GM19397 (cell line): ENCODE measurements around the gene PPP2R5E.

Experiments used
- ATAC-seq: cut with Tn5 transposase; IDR thresholded peaks from one replicate; pipeline ENCODE4 v1.9.1; 2021; ENCODE audit warnings: mild to moderate bottlenecking, moderate library complexity; ENCODE audit not compliant: unreplicated experiment

PPP2R5E gene

GRCh38 chr14:63474111-63474510 lies 69.1 kb downstream of the PPP2R5E start:
- no peak for ATAC-seq

- no peak for ATAC-seq
Observed at GRCh38 chr14:63472986-63473788, 70.0 kb downstream of the PPP2R5E start.

- ATAC-seq = peak; percentile 77
Observed at GRCh38 chr14:63470962-63471793, 72.0 kb downstream of the PPP2R5E start.

- ATAC-seq = no peak
Observed at GRCh38 chr14:63468294-63468693, 74.9 kb downstream of the PPP2R5E start.

GRCh38 chr14:63467440-63468072 lies 75.6 kb downstream of the PPP2R5E start:
- no peak for ATAC-seq

- ATAC-seq = no peak
Observed at GRCh38 chr14:63465347-63465746, 77.8 kb downstream of the PPP2R5E start.

- no peak for ATAC-seq
Observed at GRCh38 chr14:63460680-63461369, 82.4 kb downstream of the PPP2R5E start.

GRCh38 chr14:63459738-63460137 lies 83.4 kb downstream of the PPP2R5E start:
- no peak for ATAC-seq

GRCh38 chr14:63457498-63457897 lies 85.7 kb downstream of the PPP2R5E start:
- no peak for ATAC-seq

GRCh38 chr14:63454863-63455622 lies 88.1 kb downstream of the PPP2R5E start:
- ATAC-seq = no peak

- no peak for ATAC-seq
Observed at GRCh38 chr14:63454436-63454835, 88.7 kb downstream of the PPP2R5E start.

- no peak for ATAC-seq
Observed at GRCh38 chr14:63453443-63453936, 89.7 kb downstream of the PPP2R5E start.

GRCh38 chr14:63452796-63453195 lies 90.4 kb downstream of the PPP2R5E start:
- ATAC-seq = no peak

- no peak for ATAC-seq
Observed at GRCh38 chr14:63448841-63449240, 94.3 kb downstream of the PPP2R5E start.

- ATAC-seq = no peak
Observed at GRCh38 chr14:63444588-63444987, 98.6 kb downstream of the PPP2R5E start.

- ATAC-seq = no peak
Observed at GRCh38 chr14:63443988-63444387, 99.2 kb downstream of the PPP2R5E start.

- no peak for ATAC-seq
Observed at GRCh38 chr14:63443361-63443760, 99.8 kb downstream of the PPP2R5E start.

- ATAC-seq = no peak
Observed at GRCh38 chr14:63438065-63438757, 105.0 kb downstream of the PPP2R5E start.

- ATAC-seq = no peak
Observed at GRCh38 chr14:63436286-63437098, 106.7 kb downstream of the PPP2R5E start.
